Inflammatory macrophage (primary cell): ENCODE data around the gene STK32C.
"Not testable (repeated sequence)": the region's sequence is repeated elsewhere in the genome, so short reads cannot be mapped to it uniquely, and the experiment has no call there.

Experiments used
- DNase-seq, 2 donors: peaks; one replicate each; pipeline ENCODE4 v3.0.0-alpha.2; 2020 to 2022

The STK32C gene

DNA sequence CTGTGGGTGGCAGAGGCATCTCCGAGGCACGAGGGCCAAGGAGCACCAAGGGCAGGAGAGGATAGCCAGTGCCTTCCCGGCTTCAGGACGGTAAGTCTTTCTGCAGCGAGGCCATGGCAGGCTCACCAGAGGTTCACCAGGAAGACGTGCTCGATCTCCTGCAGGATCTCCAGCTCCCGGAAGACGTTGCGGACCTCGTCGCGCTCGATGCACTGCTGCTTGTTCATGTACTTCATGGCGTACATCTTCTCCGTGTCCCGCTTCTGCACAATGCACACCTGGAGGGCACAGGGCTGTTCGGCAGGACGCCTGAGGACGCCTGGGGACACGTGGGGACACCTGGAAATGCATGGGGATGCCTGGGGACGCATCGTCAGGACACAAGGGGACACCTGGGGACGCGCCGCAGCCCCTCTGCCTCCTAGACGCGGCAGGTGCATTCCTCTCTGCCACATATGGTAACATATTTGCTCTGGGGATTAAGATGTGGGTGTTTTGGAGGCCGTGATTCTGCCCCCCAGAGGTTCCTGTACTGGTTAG, 79.8 kb downstream of the STK32C start:
- DNase-seq, result no peak

DNA sequence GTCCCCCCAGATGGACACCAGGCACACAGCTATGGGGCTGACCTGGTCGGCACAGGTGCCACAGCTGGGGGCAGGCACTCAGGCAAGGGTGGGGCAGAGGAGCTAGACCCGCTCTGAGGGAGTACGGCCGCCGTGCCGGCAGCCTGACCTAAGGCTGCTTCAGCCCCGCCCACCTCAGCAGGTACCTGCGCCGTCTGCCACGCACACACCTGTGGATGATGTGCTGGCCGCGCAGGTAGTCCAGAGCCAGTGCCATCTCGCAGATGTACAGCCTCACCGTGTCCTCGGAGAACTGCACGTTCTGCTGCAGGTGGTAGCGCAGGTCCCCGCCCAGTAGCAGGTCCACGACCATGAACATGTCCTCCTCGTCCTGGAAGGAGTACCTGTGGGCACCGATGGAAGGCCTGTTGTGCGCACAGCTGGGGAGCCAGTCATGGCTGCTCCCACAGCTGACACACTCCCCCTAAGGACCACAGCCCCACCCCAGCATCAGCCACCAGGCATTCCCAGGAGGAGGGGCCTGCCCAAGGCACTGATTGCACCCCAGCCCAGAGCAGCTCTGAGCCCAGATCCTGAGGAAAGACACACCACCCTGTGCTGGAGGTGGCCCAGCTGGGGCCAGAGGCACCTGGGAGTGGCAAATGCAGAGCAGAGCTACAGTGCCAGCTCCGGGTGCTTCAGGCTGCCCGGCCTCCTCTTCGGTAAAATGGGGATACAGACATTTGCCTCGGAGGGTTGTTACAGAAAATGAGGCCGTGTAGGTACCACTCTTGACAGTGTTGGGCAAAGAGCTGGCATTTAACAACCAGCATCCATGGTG, 81.0 kb downstream of the STK32C start:
- no peak for DNase-seq

DNA sequence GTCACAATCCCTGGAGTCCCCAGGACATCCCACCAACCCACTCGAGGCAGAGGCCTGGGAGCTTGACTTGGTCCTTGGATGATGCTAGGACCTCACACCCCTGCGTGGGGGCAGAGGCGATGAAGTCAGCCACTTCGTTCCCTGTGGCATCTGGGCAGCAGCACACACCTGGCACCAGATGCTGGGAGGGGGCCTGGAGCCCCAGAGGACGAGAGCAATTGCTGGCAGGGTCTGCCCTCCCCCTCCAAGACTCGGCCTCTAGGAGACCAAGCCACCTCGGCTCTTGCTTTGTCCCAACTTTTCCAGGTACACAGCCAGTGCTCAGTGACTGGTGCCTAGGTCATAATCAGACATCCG, 81.9 kb downstream of the STK32C start:
- DNase-seq, result no peak

DNA sequence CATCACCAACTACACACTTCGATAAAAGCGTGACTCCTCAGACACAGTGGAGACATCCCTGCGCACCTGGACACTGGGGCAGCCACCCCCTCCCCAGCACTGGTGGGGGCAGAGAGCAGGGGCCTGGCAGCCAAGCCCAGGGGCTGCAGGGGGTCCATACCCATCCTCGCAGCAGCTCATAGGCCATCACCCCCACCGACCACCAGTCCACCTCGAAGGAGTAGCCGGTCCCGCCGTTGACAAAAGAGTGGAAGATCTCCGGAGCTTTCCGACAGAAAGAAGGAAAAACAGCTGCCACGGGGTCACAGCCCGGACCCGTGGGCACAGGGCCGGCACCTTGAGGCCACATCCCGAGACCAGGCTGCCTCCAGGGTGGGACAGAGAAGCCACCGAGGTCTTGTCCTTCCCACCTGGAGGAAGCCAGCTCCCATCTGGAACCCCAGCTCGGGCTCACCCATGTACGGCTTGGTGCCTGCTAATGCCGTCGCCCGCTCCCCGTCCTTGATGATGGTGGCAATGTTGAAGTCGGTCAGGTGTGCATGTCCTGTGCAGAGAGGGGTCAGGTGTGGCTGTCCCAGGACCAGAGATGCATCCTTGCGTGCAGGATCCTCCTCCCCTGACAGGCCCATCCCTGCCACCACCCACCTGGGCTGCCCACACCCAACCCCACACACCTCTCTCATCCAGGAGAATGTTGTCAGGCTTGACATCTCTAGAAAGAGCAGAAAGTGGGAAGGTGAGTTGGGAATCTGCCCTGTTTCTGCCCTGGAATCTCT, 82.5 kb downstream of the STK32C start:
- DNase-seq, result no peak

DNA sequence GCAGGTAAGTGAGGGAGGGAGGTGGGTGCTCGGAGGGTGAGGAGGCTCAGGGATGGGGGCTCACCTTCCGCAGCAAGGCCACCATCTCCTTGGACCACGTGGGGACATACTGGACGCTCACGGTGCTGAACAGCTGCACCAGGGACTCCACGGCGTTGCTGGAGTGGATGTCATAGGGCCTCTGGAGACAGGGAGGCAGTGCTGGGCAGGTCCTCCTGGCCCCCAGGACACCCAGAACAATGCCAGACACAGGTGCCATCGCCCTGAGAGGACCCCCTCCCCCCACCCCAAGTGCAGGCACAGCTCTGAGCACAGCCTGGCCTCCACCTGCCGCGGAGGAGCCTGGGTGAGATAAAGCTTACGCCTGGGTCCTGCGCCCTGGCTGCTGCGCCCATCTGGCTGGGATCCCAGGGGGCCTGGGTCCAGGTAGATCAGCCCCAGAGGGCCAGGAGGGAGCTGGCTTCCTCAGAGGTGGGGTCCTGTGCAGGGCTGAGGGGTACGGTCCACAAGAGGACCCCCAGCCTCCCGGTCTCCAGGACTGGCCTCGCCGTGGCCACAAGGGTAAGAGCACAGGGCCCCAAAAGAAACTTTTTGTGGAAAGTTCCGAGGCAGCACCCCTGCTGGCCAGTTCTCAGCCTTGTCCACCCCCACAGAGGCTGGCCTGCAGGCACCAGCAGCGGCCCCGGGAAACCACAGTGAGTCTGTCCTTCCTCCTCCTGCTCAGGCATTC, 83.2 kb downstream of the STK32C start:
- DNase-seq, result peak; percentile 48 to 64

DNA sequence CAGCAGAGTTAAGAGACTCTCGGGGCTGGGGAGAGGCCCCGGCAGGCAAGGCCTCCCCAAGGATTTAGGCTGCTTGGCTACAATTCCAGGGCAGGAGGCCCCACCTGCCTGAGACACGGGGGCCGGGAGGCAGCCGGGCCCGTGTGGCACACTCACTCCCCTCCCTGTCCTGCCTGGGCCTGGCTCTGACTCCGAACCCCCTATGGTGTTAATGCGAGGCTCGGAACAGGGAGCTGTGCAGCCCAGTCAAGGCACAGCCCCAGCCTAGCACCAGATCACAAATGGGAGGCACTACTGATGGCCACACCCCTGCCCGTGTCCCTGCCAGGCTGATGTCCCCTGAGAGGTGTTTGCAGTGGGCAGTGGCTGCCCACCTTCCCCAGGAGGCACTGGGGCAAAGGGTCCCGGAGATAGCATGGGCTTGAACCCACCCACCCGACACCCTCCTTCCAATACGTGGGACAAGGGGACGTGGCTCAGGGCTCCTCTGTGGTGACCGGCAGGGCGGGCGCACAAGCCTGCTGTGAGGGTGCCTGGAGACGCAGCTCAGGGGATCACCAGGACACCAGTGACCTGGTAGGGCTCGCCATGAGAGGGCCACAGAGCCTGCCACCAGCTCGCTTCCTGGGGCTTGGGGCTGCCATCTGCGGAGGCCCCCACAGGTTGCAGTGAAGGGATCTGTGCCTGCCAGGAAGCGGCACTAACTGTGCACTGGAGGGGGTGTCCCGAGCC, 84.0 kb downstream of the STK32C start:
- no peak for DNase-seq

DNA sequence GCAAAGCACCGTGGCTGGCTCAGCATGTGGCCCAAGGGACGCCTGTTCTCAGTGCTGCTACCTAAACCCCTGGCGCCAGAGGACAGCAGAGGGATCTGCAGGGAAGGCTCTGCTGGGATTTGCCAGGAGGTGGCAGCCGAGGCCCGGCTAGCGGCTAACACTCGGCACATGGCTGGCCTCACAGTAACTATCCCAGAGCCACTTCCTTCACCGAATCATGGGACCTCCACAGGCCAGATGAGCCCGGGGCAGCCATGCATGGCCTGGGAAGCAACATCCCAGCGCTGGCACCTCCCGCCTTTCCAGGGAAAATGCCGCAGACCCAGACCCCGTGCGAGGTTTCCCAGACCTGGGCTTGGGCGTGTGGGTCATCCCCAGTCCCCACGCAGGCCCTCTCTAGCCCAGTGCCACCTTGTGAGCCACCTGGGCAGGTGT, 84.6 kb downstream of the STK32C start:
- DNase-seq, result peak; percentile 91 to 92

DNA sequence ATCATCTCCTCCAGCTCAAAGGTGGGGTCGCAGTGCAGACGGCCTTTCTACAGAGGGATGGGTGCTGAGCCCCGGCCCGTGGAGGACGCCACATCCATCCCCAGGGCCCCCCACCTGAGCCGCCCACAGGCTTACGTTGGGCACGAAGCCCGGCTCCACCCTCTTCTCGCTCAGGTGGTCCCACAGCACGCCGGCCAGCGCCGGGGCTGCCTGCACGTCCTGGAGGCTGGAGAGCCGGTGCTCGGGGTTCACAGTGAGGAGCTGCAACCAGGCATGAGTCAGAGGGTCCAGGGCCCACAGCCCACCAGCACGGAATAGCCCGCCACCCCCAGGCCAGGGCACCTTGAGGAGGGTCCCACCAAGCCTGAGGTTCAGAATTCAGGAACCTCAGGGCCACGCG, 85.0 kb downstream of the STK32C start:
- no peak for DNase-seq

DNA sequence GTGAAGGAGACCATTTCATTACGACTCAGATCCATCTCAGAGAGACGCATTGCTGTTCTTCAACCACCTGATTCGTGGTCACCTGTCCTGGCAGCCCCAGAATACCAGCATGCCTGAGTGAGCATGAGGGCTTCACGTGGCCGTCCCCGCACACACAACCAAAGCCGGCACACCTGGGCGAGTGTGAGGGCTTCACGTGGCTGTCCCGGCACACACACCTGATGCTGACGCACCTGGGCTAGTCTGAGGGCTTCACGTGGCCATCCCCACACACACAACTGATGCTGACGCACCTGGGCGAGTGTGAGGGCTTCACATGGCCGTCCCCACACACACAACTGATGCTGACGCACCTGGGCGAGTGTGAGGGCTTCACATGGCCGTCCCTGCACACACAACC, 86.8 kb downstream of the STK32C start:
- DNase-seq, result not testable (repeated sequence)

DNA sequence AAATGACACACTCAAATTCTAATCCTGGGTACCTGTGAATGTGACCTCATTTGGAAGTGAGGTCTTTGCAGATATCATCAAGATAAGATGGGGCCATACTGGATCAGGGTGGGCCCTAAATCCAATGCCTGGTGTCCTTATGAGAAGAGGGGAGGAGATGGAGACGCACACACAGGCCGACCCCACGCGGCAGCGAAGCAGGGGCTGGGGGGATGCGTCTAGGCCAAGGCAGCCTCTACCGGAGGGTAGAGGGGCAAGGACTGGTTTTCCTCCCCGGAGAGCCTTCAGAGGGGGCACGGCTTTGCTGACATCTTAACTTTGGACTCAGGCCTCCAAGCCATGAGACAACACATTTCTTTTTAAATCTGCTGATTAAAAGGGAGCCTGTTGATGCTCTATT, 87.7 kb downstream of the STK32C start:
- DNase-seq, result no peak

DNA sequence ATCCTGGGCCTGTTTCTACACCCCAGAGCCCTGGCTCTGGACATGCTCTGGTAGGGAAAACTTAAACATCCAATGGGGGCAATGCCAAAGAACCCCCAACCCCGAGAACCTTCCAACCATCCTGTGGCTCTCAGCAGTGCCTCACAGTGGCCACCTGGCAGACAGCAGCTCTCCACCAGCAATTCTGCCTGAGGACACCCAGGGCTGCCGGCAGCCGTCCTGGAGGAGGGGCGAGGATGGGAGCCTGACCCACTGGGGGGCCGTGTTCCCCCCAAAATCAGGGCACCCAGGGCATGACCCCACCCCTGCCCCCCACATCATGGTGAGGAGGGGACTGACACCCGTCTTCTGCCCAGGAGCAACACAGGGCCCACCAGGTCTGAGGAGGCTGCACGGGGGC, 88.3 kb downstream of the STK32C start:
- no peak for DNase-seq

DNA sequence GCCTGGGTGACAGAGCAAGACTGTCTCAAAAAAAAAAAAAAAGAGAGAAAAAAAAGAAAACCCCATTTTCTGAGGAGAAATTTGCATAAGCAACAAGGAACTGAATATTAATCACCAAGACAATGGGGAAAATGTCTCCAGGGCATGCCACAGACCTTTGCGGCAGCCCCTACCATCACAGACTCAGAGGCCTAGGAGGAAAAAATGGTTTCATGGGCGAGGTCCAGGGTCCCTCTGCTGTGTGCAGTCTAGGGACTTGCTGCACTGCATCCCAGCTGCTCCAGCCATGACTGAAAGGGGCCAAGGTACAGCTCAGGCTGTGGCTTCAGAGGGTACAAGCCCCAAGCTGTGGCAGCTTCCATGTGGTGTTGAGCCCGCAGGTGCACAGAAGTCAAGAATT, 91.3 kb downstream of the STK32C start:
- not testable (repeated sequence) for DNase-seq

DNA sequence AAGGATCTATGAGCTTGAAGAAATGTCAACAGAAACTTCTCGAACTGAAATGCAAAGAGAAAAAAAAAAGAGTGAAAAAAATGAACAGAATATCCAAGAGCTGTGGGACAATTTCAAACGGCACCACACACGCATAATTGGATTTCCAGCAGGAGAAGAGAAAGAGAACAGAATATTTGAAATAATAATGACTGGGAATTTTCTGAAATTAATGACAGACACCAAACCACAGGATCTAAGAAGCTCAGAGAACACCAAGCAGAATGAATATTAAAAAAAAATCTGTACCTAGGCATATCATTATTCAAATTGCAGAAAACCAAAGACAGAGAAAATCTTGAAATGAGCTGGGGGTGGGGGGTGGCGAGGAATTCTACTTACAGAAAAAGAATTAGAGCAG, 93.8 kb downstream of the STK32C start:
- DNase-seq, result no peak

DNA sequence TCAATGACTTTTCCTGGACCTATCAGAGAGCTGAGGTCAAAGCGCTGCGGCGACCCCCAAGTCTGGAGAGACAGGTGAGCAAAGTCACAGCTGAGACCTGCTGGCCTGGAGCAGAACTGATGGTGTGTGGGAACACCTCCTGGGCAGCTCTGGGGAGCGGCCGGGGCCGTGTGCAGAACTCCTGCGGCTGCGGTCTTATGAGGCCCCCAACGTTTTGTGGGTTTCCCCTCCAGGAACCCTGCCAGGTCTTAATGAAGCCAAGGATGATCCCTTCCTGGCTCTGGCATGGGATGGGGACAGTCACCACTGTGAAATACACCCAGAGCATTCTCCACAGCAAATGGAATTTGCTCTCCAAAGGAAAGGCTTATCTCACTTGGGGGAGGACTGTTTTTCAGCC, 94.9 kb downstream of the STK32C start:
- DNase-seq, result no peak

DNA sequence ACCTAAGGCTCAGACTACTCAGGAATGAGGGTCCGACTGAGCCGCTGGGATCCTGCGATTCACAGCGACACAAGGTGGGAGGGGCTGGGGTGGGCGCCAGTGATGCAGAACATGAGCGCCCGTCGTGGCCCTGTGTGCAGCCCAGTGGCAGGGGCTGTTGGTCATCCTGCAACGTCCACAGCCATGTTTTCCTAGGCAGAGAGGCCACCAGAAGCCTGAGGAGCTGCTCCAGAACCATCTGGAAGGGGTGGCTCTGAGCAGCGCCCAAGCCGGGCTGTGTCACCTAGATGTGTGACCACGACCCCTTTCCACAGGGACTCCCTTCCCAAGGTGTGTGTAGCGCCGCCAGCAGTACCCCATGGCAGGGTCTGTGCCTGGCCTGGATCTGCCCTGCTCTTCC, 96.5 kb downstream of the STK32C start:
- DNase-seq, result no peak

DNA sequence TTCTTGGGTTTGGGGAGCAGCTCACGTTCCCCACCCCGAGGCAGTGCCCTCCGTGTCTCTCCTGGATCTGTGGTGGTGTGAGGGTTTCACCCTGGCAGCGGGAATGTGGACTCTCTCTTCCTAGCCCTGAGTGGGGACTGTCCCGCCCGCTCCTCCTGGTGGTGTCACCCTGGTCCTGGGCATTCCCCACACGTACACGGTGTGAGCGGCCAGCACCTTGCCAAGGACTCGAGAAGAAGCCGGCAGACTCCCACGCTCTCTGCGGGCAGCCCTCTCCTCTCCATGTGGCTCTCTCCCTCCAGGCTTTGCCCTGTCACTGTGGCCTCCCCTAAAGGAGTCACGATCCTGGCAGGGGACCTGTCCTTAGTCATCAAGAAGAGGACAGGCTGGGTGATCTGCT, 97.0 kb downstream of the STK32C start:
- DNase-seq, result no peak

DNA sequence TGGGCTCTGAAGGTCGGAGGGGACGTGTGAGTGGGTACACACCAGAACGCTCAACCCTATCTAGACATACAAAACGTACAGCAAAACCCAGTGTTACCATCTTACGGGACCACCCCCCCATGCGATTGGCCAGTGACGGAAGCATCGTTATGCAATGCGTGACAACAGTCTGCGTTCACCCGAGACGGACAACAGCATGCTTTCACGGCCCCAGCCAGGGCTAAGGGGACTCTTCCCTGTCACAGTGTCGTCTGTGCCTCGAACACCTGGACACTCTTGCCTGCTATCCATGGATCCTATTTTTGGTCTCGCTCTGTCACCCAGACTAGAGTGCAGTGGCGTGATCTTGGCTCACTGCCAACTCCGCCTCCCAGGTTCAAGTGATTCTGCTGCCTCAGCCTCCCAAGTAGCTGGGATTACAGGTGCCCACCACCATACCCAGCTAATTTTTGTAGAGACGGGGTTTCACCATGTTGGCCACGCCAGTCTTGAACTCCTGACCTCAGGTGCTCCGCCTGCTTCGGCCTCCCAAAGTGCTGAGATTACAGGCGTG, 97.7 kb downstream of the STK32C start:
- DNase-seq, result no peak

DNA sequence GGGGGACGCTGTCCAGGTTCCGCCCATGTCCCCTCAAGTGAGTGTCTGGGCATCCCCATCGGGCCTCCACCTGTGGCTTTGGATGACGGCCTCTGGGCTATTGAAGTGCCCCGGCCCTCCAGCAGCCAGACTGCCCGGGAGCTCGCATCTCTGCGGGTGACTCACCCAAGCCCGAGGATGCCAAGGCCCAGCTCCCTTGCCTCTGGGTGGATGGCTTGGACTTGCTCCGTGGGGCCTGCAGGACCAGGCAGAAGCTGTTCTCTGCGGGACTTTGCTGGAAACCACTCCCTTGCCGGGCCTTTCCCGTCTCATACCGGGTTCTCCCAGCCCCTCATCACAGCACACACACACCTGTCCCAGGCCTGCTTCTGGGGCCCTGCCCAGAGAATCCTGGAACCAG, 98.6 kb downstream of the STK32C start:
- no peak for DNase-seq

DNA sequence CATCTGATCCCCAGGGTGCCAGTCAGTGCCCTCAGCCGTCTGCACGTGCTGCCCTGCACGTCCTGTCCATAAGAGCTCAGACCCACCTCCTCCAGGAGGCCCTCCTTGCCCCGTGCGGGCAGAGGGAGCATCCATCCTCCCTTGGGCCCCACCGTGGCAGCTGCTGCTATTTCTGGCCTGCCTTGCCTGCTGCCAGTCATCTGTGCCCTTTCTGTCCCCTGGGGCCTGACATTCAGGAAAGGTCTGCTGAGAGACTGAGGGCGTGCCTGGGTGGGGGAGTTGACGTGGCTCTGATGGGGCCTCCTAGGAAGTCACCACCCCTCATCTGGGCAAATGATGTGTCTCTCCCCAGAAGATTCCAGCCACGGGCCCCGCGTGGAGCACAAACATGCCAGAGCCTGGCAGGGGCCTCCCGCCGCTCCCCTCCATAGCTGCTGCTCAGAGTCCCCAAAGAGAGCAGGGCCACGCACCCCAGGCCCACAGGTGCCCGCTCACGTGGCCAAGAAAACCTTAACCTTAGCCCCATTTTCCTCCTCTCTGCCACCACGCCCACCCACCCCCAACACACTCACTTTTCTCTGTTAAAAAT, 99.2 kb downstream of the STK32C start:
- no peak for DNase-seq

DNA sequence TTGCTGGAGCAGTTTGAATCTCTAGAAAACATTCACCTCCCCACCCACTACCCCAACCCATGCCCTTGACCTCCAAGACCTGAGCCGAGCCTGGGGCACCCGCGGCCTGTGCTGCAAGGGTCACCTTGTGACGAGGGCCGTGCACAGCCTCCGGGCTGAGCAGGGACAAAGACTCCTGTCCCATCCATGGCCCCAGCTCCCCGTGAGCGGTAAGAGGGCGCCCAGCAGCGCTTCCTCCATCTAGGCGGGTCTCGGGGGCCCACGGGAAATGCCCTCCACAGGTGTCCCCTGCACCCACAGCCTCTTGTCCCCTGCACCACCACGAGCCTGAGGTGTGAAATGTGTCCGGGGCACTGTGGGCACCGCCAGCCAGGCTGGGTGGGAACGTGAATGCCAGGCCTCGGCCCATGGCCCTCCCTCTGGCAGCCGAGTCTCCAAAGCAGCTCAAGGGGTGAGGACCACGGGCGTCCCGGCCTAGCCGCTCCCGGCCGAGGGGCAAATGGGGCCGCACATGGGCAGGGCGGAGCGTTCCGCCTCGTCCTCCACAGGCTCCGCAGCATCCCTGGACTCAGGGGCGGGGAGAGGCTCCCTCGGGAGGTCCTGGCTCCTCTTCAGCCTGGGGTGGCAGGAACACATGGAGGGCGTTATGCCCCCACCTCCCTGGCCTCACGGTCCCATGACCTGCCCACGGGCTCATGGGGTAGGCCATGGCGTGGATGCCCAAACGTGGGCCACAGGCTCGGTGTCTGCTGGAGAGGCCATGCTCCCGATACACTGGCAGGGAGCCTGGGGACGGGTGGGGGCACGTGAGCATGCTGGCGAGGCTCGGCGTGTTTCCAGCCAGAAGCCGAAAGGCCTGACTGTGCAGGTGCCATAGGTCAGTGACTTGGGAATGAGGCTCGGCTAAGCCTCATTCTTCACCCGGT, 100.0 kb downstream of the STK32C start:
- no peak for DNase-seq
